GM23338 (cell line): ENCODE measurements around the gene VASN. TPM values are rescaled to one million over a fixed set of nuclear protein-coding genes. Genes with fewer than 3 reads are reported as not detected.

Experiments
- ATAC-seq: fragments of 200-7000 bp; cut with Tn5 transposase; 3 replicates; pipeline ENCODE4 v1.9.1; 2020
- DNase-seq: peaks from one replicate; pipeline ENCODE4 v3.0.0-alpha.2; 2015; ENCODE audit warnings: low spot score
- H2AFZ ChIP-seq: fragments of 200-600 bp; sonication (generic); 2 replicates; pipeline ENCODE4 v1.8.0; 2016; ENCODE audit warnings: antibody characterized with exemption, mild to moderate bottlenecking, moderate library complexity
- H3F3A ChIP-seq: fragments of 200-600 bp; sonication (generic); replicated peaks from 2 replicates; pipeline ENCODE4 v1.8.0; 2017; ENCODE audit warnings: antibody characterized with exemption, mixed run types, low read depth
- H3K27ac ChIP-seq: fragments of 200-600 bp; sonication (generic); 2 replicates; pipeline ENCODE4 v1.6.1; 2016; ENCODE audit warnings: low read depth
- H3K27me3 ChIP-seq: fragments of 200-600 bp; sonication (generic); 2 replicates; pipeline ENCODE4 v1.8.0; 2016; ENCODE audit warnings: mild to moderate bottlenecking, mixed run types, moderate library complexity; ENCODE audit not compliant: insufficient read depth
- H3K36me3 ChIP-seq: fragments of 200-600 bp; sonication (generic); 2 replicates; pipeline ENCODE4 v1.8.0; 2016; ENCODE audit warnings: mild to moderate bottlenecking; ENCODE audit not compliant: insufficient read depth
- H3K4me1 ChIP-seq: fragments of 200-600 bp; sonication (generic); 2 replicates; pipeline ENCODE4 v1.8.0; 2016; ENCODE audit warnings: mild to moderate bottlenecking, moderate library complexity; ENCODE audit not compliant: insufficient read depth
- H3K4me2 ChIP-seq: fragments of 200-600 bp; sonication (generic); 2 replicates; pipeline ENCODE4 v1.7.1; 2017; ENCODE audit warnings: mixed run types
- H3K4me3 ChIP-seq: fragments of 200-600 bp; sonication (generic); 2 replicates; pipeline ENCODE4 v1.6.1; 2016; ENCODE audit warnings: mixed run types
- H3K79me2 ChIP-seq: fragments of 200-600 bp; sonication (generic); replicated peaks from 2 replicates; pipeline ENCODE4 v1.8.0; 2017; ENCODE audit warnings: mild to moderate bottlenecking; ENCODE audit not compliant: insufficient read depth
- H3K9me2 ChIP-seq: fragments of 200-600 bp; sonication (generic); 2 replicates; pipeline ENCODE4 v1.8.0; 2017; ENCODE audit not compliant: insufficient read depth
- H4K20me1 ChIP-seq: fragments of 200-600 bp; sonication (generic); replicated peaks from 2 replicates; pipeline ENCODE4 v1.8.0; 2017; ENCODE audit warnings: mild to moderate bottlenecking; ENCODE audit not compliant: insufficient read depth
- H3K27ac Mint-ChIP-seq: 2 replicates; pipeline ENCODE4 v1.8.0; 2020; ENCODE audit warnings: inconsistent platforms, mild to moderate bottlenecking, moderate library complexity, mixed read lengths
- H3K27me3 Mint-ChIP-seq: 3 replicates; pipeline ENCODE4 v1.8.0; 2022; ENCODE audit warnings: low read depth, mild to moderate bottlenecking, moderate library complexity, mixed read lengths, inconsistent platforms; ENCODE audit not compliant: insufficient read depth, poor library complexity
- H3K36me3 Mint-ChIP-seq: 3 replicates; pipeline ENCODE4 v1.8.0; 2021; ENCODE audit warnings: low read depth, mild to moderate bottlenecking, inconsistent platforms, moderate library complexity, mixed read lengths
- H3K4me1 Mint-ChIP-seq: 3 replicates; pipeline ENCODE4 v1.8.0; 2020; ENCODE audit warnings: mild to moderate bottlenecking, inconsistent platforms, mixed read lengths
- H3K4me3 Mint-ChIP-seq: 3 replicates; pipeline ENCODE4 v1.8.0; 2021; ENCODE audit warnings: moderate library complexity, mild to moderate bottlenecking, inconsistent platforms, mixed read lengths
- H3K9me3 Mint-ChIP-seq: 3 replicates; pipeline ENCODE4 v1.8.0; 2020; ENCODE audit warnings: moderate library complexity, mild to moderate bottlenecking, inconsistent platforms, mixed read lengths
- CREB1 ChIP-seq: fragments of 250-450 bp; sonication (Bioruptor Pico); IDR thresholded peaks from 2 replicates; pipeline ENCODE4 v1.5.0; 2020; ENCODE audit warnings: low read depth, mild to moderate bottlenecking, moderate library complexity
- CTCF ChIP-seq, 2 experiments: fragments of 200-600 bp in 1 of 2; sonication (generic) in 1 of 2; conservative IDR thresholded peaks; 2 replicates each; pipeline versions ENCODE4 v1.5.1 to v1.6.1; 2016 to 2017; ENCODE audit warnings: antibody characterized with exemption in 2 of 2, low read depth in 2 of 2, mild to moderate bottlenecking in 2 of 2, moderate library complexity in 1 of 2
- ETS1 ChIP-seq: IDR thresholded peaks from 2 replicates; pipeline ENCODE4 v1.6.1; 2016; ENCODE audit warnings: antibody characterized with exemption
- EZH2 ChIP-seq: fragments of 200-600 bp; sonication (generic); IDR thresholded peaks from one replicate; pipeline ENCODE4 v1.8.0; 2017; ENCODE audit warnings: antibody characterized with exemption, mild to moderate bottlenecking, low read depth; ENCODE audit not compliant: unreplicated experiment
- EZH2phosphoT487 ChIP-seq: fragments of 200-600 bp; sonication (generic); IDR thresholded peaks from one replicate; pipeline ENCODE4 v1.8.1; 2018; ENCODE audit warnings: antibody characterized with exemption; ENCODE audit not compliant: unreplicated experiment
- NANOG ChIP-seq: IDR thresholded peaks from 2 replicates; pipeline ENCODE4 v1.6.1; 2016; ENCODE audit warnings: antibody characterized with exemption, borderline replicate concordance
- POLR2AphosphoS5 ChIP-seq: IDR thresholded peaks from 2 replicates; pipeline ENCODE4 v1.6.1; 2016; ENCODE audit warnings: antibody characterized with exemption, low read depth
- REST ChIP-seq: IDR thresholded peaks from one replicate; pipeline ENCODE4 v1.6.1; 2018; ENCODE audit warnings: antibody characterized with exemption; ENCODE audit not compliant: unreplicated experiment
- STAT1 ChIP-seq: IDR thresholded peaks from one replicate; pipeline ENCODE4 v1.6.1; 2016; ENCODE audit warnings: antibody characterized with exemption; ENCODE audit not compliant: unreplicated experiment
- ZNF114 ChIP-seq: fragments of 250-450 bp; sonication (Bioruptor Pico); IDR thresholded peaks from 2 replicates; pipeline ENCODE4 v1.5.0; 2020; ENCODE audit warnings: mild to moderate bottlenecking, moderate library complexity
- ZNF331 ChIP-seq: fragments of 250-450 bp; sonication (Bioruptor Pico); IDR thresholded peaks from 2 replicates; pipeline ENCODE4 v1.5.0; 2020; ENCODE audit warnings: low read depth, mild to moderate bottlenecking, moderate library complexity
- ZNF462 ChIP-seq: fragments of 250-450 bp; sonication (Bioruptor Pico); IDR thresholded peaks from 2 replicates; pipeline ENCODE4 v1.5.0; 2020; ENCODE audit warnings: mild to moderate bottlenecking, moderate library complexity
- polyA plus RNA-seq: library from polyadenylated mRNA; unstranded; fragments of >200 nt; fragmentation: Nextera tagmentation; extraction: Ambion mirVana; gene quantifications from 2 replicates; pipeline ENCODE4 v1.2.1, GENCODE V29; 2016
- total RNA-seq: library from RNA; depleted of rRNA; stranded (reverse); fragments of >200 nt; shearing (Covaris generic); gene quantifications from 2 replicates; pipeline ENCODE4 v1.2.3, GENCODE V29; 2014

VASN gene
- total and polyA plus RNA-seq, 2 experiments from 2014 or later = 8.0 to 15.5 TPM

- no peak for TF ChIP-seq ETS1
- TF ChIP-seq ZNF331 = no peak
- no peak for TF ChIP-seq EZH2phosphoT487
- TF ChIP-seq ZNF114 (CRISPR knock-in tag) = no peak
These were observed 30.4 kb upstream of the VASN start (continued) for GRCh38 chr16:4341250-4341649.

GRCh38 chr16:4342866-4343744, 28.5 kb upstream of the VASN start:
- no peaks in the 10 kb centered on the region for H3K9me2 ChIP-seq
- H3K79me2 ChIP-seq = peaks cover 57% of the 10 kb centered on the region
- H3K4me3 ChIP-seq = no peak overlapping the region
- no peak overlapping the region for H3K27ac ChIP-seq
- peaks cover 33% of the 10 kb centered on the region for H3F3A ChIP-seq
- H3K27ac Mint-ChIP-seq = no peak overlapping the region
- no peaks in the 10 kb centered on the region for H3K4me1 ChIP-seq
- DNase-seq (no peak), ATAC-seq (no peak)
- no peak overlapping the region for H3K4me3 Mint-ChIP-seq
- peaks cover 49% of the 10 kb centered on the region for H3K36me3 Mint-ChIP-seq
- H4K20me1 ChIP-seq = peaks cover 38% of the 10 kb centered on the region
- H3K4me2 ChIP-seq = no peak overlapping the region
- TF ChIP-seq CTCF (conservative IDR thresholded peaks at IDR 0.05; ENCODE audit: low read depth in 2 of 2) (no peak), CREB1 (CRISPR knock-in tag) (no peak), EZH2phosphoT487 (no peak), ZNF331 (no peak), ZNF462 (CRISPR knock-in tag) (no peak), STAT1 (no peak), EZH2 (no peak), REST (no peak), POLR2AphosphoS5 (no peak), NANOG (no peak)
- H3K27me3 Mint-ChIP-seq = peaks cover 40% of the 10 kb centered on the region
- H3K9me3 Mint-ChIP-seq = peaks cover 18% of the 10 kb centered on the region
- no peaks in the 10 kb centered on the region; the same call in 1 of the 2 replicates for H3K36me3 ChIP-seq
- no peaks in the 10 kb centered on the region for H3K27me3 ChIP-seq
- peaks cover 2% of the 10 kb centered on the region; the same call in 1 of the 3 replicates for H3K4me1 Mint-ChIP-seq
- no peak overlapping the region for H2AFZ ChIP-seq
